Embryonic facial prominence (tissue), 1 donor: Measurements from ENCODE around the gene PGLYRP4.

Experiments used
- DNase-seq: peaks from one replicate; pipeline ENCODE4 v3.0.0-alpha.2; 2016; ENCODE audit errors: extremely low spot score

PGLYRP4 gene

DNA sequence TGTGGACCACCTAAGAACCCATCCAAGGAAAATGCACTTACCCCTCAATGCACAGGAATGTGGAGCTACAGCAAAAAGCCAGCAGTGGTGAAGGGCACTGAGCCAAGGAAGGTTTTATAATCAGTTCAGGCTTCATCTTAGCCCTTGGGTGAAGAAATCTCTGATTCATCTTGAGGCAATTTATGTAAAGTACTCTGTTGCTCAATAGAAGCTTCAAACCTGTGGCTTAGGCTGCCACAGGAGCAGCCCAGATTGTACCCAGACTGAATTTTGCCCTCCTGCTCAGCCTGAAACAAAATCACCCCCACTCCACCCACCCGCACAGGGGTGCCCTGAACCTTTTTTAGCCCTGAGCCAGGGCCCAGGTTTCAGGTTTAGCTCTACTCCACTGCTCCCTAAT, 26.9 kb upstream of the PGLYRP4 start, which contains the start of gene S100A12:
Gene S100A12 (minus strand): TSS at position 111 of the 400 bp plus-strand sequence. CDS start 1,029 bp downstream, outside the sequence.
- DNase-seq = no peak

DNA sequence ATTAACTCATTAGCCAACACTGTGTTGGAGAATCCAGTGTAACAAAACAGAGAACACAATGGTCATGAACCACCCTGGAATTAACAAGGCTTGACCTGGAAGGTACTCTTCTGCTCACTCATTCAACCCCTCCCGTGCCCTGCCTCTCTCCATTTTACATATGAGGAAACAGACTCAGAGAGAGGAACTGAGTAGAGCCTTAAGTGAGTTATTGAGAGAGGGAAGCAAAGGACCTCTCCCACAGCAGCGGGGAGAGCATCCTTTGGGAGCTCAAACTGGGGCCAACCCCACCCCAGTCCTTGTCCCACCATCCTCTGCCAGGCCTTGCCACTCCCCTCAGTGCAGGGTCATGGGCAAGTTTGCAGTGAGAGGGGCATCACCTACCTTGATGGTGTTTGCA, 25.4 kb upstream of the PGLYRP4 start:
- no peak for DNase-seq

DNA sequence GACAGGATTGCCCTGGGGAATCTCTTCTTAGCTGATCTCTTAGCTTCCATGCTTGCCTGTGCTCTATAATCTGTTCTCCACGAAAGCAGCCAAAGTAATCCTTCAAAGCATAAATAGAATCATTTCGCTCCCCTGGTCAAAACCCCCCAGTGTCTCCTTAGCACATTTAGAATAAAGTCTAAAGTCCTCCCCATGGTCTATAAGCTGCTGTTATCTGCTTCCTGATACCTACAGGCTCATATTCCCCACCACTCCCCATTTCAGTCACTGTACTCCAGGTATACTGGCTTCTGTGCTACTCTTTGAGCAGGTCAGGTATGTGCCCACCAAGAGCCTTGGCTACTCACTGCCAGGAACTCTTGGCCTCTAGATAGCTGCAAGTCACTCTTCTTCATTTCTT, 23.9 kb upstream of the PGLYRP4 start:
- DNase-seq = no peak

DNA sequence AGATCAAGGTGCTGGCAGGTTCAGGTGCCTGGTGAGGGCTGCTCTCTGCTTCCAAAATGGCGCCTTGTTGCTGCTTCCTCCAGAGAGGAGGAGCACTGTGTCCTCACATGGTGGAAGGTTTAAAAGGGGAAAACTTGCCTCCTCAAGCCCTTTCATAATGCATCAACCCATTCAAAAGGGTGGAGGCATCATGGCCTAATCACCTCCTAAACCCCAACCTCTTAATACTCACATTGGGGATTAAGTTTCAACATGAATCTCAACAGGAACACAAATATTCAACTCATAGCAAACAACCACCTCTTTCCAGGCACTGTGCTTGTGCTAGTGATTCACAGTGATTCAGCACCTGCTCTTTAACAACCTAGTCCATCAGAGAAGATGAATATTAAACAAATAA, 22.6 kb upstream of the PGLYRP4 start:
- no peak for DNase-seq

DNA sequence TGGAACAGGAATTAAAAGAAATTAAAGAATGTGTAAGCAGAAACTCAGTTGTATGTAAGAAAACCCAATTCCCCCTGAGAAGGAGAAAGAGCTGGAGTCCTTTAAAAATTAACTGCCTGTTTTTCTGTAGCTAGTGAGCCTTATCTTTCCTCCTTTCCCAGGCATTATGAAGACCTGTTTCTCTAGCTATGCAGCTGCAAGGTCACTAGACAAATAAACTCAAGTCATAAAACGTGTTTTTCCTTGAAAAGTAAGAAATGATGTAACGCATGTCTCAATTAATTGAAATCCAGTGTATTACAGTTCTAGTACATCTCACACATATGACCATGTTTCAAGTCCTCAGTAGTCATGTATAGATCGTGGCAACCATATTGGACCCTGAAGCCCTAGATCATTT, 21.5 kb upstream of the PGLYRP4 start:
- DNase-seq = no peak

DNA sequence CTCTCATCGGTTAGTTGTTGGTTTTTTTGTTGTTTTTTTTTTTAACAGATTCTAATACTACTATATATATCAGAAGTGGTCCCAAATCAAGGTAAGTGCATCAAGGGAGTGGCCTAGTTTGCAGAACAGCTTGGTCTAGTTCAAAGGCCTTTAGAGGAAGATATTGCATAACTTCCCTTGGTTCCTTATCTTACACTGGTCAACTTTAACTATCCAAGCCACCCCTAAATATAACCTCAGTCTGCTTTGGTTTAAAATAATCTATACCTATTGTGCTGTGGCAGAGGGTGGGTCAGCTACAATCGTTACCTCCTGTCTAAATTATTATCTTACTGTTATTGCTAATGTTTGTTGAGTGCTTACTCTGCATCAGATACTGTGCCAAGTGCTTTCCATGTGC, 19.9 kb upstream of the PGLYRP4 start:
- DNase-seq = no peak

DNA sequence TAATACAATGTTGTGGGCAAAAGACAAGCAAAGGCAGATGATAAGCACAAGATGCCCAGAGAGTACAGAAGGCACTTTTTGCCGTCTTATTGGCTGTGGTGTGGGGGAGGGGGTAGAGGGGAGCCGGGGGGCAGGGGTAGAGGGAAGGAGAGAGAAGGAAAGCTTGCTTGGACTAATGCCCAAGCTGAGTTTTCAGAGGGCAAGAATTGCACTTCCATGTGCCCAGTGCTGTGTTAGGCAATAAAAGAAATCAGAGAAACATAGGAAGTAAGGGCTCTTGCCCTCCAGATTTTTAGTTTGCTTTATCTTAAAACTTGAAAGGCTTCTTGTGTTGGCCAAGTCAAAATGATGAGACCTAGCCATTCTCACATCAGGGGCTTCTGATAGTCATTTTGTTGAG, 18.4 kb upstream of the PGLYRP4 start:
- DNase-seq = no peak

DNA sequence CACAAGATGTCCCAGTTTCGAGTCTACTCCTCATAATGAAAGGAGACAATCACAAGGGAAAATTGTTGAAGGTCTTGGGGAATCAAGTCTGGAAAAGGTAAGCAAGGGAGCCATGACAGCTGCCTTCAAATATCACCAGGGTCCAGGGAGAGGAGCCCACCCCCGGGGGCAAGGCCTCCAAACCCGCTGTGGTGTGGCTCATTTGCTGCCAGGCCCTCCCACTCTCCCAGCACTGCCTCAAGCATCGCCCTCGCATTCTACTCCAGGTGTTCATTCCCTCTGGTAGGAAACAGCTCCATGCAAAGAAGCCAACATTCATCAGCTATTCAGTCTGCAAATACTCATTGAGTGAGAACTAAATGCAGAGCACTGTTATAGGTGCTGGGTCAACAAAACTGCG, 17.6 kb upstream of the PGLYRP4 start:
- DNase-seq = no peak

DNA sequence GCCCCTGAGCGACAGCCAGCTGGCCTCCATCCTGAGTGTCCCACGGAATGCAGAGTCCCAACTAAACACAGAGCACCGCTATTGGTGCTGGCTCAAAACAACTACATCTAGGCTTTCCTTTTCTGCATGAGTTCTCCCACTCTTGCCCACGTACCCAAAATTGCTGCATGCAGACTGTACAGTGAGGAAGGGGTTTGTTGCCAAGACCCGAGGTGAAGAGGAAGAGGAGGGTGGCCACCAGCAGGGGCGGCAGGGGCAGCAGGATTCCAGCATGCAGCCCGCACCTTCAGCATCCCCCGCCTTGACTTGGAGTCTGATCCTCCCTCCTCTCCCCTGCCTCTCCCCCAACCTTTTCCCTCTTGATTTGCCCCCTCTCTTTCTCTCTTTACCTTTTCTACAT, 17.1 kb upstream of the PGLYRP4 start:
- no peak for DNase-seq

DNA sequence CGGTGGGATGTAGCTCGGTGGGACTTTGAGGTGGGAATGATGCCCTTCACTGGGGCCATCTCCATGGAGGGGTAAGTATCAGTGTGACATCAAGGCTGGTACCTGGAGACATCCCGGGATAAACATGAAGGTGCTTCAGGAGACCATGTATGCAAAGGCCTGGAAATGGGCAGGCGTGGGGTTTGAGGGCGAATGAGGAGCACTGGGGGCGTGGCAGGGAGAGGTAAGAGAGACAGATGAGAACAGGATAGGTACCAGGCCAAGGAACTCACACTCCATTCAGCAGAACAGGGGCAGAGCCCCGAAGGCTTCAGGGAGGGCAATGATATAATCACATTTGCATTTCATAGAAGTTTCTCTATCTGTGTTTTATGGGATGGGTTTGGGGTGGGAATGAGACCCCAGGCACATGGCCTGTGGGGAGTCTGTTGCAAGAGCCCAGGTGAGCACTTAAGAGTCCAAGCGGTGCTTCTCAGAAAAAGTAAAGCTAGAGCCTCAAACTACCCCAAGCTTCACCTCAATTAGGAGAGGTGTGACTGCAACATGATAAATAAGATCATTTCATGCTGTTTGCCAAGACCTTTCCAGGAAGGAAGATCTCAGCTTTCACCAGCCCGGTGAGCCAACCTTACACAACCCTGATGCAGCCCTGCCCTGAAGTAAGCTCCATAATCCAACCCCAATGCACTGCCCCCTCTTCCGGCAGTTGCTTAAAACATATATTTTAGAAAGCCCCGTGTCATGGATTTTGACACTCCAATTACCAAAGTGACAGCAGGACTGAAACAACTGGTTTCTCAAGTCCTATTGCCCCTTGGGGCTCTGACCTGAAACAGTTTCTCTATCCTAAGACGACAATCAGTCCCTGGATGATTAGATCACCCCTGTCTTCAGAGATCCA, 16.4 kb upstream of the PGLYRP4 start:
- no peak for DNase-seq

DNA sequence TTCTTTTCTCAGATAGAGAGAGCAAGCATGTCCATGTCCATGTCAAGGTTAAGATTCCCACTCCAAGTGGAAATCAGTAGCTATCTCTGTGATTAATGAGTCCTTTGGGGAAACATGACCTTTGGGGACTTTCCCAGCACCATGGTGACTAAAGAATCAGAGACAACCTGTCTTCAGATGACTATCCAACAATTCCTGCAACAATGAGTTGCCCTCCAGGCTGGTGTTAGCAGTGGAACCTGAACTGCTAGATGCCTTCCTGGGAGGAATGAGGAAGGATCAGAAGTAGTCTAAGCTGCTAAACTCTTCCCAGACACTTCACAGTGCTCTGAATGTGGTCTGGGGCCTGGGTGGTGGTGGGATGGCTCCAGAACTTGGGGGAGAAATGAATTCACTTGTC, 15.5 kb upstream of the PGLYRP4 start:
- DNase-seq = no peak

DNA sequence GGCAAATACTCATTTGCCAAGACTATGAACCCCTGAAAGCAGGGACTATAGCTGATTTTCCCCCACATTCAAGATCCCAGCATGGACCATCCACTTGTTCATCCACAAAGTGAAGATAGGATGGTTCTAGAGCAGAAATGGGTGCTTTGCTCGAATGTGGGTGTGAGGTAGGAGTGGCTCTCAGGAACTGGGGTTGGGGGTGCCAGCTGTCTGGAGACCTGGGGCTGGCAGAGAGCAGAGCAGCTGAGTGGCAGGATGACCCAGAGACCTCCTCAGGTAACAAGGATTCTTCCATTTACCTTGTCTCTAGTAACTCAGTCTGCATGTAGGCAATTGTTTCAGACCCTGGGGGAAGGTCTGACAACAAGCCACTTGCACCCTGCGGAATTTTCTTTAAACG, 15.0 kb upstream of the PGLYRP4 start:
- no peak for DNase-seq

DNA sequence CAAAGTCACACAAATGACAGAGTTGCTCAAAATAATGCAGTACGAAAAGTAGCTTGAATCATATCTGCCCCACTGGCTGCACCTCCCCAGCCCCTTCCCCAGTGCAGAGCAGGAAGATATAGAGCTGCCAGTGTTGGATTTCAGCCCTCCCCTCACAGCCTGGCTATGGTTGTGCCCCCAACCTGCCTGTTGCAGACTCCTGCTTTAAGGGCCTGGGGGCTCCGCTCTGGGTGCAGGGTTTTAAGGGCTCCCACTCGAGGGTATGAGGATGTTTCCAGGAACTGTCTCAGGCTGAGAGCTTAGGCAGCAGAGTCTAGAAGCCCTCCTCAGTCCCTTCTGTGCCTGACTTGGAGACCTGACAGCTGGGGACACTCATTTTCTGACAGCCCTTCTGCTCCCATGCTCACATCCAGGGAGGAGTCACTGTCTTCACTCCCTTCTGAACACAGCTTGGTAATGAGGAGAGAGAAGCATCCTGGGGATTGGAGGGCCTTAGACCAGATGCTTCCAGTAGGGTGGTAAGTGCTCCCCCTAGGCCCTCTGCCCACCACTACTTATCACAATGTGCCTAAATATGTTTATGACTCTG, 13.6 kb upstream of the PGLYRP4 start:
- DNase-seq = no peak

DNA sequence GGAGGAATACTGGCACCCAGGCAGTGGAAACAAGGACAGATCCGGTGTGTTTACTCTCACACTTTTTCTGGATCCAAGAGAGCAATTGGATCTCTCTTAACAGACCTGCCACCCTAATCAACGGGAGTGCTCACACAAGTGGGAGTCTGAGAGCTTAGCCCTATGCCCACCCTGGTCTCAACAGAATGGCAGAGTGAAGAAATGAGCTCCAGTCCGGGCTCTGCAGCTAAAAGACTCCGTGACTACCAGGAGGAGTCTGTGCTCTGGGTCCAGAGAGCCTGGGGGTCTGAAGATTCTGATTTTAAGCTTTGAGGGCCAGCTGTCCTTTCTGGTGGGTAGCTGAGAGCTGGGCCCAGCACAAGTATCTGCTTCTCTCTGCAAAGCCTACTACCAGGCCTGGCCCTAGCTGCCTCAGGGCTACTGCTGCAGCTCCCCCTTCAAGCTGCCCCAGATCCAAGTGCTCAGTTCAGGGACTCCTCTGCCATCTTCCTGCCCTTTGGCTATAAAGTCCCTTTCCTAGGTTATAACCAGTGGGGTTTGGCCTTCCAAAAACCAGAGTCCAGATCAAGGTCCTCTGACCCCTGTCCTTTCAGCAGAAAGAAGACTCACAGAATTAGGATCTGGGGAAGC, 13.0 kb upstream of the PGLYRP4 start:
- DNase-seq = no peak

DNA sequence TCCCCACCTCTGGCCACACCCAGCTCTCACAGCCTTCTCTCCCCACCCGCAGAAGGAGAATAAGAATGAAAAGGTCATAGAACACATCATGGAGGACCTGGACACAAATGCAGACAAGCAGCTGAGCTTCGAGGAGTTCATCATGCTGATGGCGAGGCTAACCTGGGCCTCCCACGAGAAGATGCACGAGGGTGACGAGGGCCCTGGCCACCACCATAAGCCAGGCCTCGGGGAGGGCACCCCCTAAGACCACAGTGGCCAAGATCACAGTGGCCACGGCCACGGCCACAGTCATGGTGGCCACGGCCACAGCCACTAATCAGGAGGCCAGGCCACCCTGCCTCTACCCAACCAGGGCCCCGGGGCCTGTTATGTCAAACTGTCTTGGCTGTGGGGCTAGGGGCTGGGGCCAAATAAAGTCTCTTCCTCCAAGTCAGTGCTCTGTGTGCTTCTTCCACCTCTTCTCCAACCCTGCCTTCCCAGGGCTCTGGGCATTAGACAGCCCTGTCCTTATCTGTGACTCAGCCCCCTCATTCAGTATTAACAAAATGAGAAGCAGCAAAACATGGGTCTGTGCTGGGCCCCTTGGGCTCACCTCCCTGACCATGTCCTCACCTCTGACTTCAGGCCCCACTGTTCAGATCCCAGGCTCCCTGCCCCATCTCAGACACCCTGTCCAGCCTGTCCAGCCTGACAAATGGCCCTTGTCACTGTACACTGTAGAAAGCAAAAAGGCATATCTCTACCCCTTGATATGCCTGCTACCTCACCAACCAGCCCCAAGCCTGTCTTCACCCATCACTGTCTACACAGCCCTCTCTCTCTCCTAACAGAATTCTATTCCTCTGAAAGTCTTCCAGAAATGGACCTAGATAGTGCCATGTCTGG, 12.2 kb upstream of the PGLYRP4 start:
- no peak for DNase-seq

DNA sequence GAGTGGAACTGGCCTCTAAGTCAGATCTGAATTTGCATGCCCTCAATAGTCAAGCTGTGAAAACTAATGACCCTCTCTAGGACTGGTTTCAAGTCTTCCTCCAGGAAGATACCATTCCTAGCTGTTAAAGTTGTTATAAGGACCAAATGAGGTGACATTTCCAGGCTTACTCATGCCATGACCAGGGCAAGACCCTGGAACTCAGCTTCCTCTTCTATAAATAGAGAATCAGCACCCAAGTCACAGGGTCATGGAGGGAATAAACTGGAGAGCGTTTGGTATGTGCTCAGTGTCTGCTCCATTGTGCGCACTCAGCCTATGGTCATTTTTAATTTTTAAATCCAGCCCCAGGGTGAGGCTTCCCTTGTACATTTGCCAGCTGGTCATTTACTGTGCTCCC, 11.5 kb upstream of the PGLYRP4 start:
- DNase-seq = no peak

DNA sequence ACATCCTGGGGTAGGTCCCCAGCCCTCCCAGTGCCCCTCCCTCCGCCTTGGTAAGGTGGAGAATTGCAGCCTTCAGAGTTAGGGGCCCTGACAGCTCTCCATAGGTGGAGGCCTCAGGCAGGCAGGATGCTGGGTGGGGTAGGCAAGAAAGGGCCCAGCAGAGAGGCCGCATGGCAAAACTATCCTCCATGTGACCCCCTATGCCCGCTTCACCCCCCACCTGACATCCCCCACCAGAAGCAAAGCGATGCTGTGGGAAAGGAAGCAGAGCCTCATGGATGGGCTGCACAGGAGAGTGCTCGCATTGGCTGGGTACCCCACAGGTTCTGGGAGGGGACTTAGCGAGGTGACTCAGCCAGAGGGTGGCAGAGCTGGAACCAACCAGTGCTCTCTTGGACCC, 10.6 kb upstream of the PGLYRP4 start:
- DNase-seq = no peak

DNA sequence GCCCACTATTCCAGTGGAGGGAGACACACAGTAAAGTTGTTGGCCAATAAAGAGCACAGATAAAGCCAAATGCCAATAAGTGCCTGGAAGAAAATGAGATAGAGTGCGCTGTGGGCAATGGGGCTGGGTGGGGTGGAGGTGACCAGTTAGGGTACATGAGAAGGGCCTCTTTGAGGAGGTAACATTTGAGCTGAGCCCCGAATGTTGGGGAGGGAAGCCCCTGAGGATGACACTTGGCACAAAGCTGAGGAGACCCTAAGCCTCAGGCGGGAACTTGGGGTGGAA, 10.0 kb upstream of the PGLYRP4 start:
- DNase-seq = no peak

DNA sequence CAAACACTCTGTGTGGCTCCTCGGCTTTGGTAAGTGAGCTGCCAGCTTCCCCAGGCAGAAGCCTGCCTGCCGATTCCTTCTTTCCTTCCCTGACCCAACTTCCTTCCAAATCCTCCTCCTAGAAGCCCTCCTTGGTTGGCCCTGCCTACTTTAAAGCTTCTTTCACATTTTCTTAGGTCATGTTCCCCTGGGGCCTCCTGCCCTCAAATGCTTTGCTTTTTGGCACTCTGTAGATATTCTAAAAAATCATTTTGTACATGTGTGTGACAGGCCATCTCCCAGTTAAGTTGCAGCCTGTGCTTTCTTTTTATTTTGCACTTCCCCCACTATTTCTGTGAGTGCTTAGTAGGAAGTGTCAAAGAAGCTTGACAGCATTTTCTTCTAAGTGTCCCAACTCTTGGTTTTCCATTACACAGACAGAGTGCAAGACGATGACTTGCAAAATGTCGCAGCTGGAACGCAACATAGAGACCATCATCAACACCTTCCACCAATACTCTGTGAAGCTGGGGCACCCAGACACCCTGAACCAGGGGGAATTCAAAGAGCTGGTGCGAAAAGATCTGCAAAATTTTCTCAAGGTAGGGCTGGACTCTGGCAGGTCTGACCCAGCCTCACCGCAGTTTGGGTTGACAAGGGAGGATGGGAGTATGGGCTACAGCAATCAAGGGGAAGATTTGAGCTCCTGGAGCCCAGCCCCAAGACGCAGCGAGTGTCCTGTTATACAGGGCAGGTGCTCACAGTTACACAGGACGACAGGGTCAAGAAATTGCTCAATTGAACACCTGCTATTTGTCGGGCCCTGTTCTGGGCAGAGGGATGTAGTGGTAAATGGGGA, 9.4 kb upstream of the PGLYRP4 start, which contains the start of gene S100A9:
Gene S100A9 (plus strand): TSS at position 2 of the 838 bp plus-strand sequence. CDS start 430 bp downstream, at position 432.
- no peak for DNase-seq

DNA sequence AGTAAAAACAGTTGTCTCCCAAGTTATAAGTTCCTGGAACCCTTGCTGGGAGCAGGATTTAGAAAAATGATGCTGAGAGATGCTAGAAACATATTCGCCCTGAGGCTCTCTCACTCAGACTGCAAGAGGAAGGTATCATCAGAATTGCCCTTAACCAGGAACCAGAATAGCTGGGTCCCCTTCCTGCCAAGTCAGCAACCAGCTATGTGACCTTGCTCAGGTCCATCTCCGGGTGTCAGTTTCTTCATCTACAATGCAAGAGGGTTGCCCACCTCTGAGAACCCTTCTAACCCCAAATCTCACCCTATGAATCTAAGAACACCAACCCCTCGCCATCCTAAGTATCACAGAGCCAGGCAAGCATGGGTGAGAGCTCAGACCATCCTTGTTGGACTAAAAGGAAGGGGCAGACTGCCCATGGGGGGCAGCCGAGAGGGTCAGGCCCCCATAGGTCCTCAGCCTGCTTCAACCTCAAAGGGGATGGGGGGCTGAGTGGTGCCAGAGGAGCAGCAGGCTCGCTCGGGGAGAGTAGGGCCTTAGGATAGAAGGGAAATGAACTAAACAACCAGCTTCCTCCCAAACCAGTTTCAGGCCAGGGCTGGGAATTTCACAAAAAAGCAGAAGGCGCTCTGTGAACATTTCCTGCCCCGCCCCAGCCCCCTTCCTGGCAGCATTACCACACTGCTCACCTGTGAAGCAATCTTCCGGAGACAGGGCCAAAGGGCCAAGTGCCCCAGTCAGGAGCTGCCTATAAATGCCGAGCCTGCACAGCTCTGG, 8.6 kb upstream of the PGLYRP4 start:
- no peak for DNase-seq
